Measurements from ENCODE around the gene AFAP1. TPM values are rescaled to one million over a fixed set of nuclear protein-coding genes. Genes with fewer than 3 reads are reported as not detected.

AFAP1 gene
- total RNA-seq, 1 experiment from 2014 or later: 42.1 TPM

GRCh38 chr4:7900334-7900909 lies 39.2 kb downstream of the AFAP1 start:
- H3K79me2 ChIP-seq (ENCODE audit: low read length): peaks cover 99% of the 10 kb centered on the region
- no peaks in the 10 kb centered on the region for H3K27me3 ChIP-seq (ENCODE audit: low read length)
- intact Hi-C loops (cut with micrococcal nuclease): no loop called here
- H2AFZ ChIP-seq (ENCODE audit: low read length): no peak overlapping the region
- no peak overlapping the region for H3K9ac ChIP-seq (ENCODE audit: low read length)
- no TSS peak for BruUV-seq (replicated peaks)
- peaks cover 43% of the 10 kb centered on the region; the same call in 1 of the 2 replicates for H4K20me1 ChIP-seq (ENCODE audit: low read length)
- ChIA-PET CTCF (no interaction called here), POLR2A (ENCODE audit: unreplicated experiment) (no interaction called here)
- H3F3A ChIP-seq (ENCODE audit: low read length, unreplicated experiment): no peaks in the 10 kb centered on the region
- H3K4me1 ChIP-seq (ENCODE audit: insufficient read depth, low read length): peaks cover 6% of the 10 kb centered on the region
- DNase-seq: no peak
- H3K27ac ChIP-seq (ENCODE audit: low read length): no peak overlapping the region
- H3K4me3 ChIP-seq (ENCODE audit: low read length): no peak overlapping the region
- H3K9me3 ChIP-seq (ENCODE audit: low read length): no peaks in the 10 kb centered on the region
- peaks cover 3% of the 10 kb centered on the region; the same call in 1 of the 2 replicates for H3K36me3 ChIP-seq (ENCODE audit: low read depth, low read length)
- ATAC-seq: peak; percentile 44; the same call in 1 of the 2 replicates
- H3K9me2 ChIP-seq (replicated peaks; ENCODE audit: low read length): no peaks in the 10 kb centered on the region
- no peak overlapping the region for H3K4me2 ChIP-seq (ENCODE audit: low read length)
- TF ChIP-seq EZH2 (IDR thresholded peaks at IDR 0.05; ENCODE audit: low read length, unreplicated experiment): no peak
- TF ChIP-seq EZH2phosphoT487 (IDR thresholded peaks at IDR 0.05; ENCODE audit: borderline replicate concordance, low read length): no peak
- TF ChIP-seq CTCF (conservative IDR thresholded peaks at IDR 0.05; ENCODE audit: low read depth, low read length): no peak

- Histone ChIP-seq H3K9me2 (replicated peaks; ENCODE audit: low read length) (no peaks in the 10 kb centered on the region), H3K27me3 (ENCODE audit: low read length) (no peaks in the 10 kb centered on the region), H3K4me1 (ENCODE audit: insufficient read depth, low read length) (no peaks in the 10 kb centered on the region; the same call in 1 of the 2 replicates), H2AFZ (ENCODE audit: low read length) (no peak overlapping the region), H4K20me1 (ENCODE audit: low read length) (peaks cover 32% of the 10 kb centered on the region; the same call in 1 of the 2 replicates), H3K27ac (ENCODE audit: low read length) (no peak overlapping the region), H3K4me2 (ENCODE audit: low read length) (no peak overlapping the region), H3K9ac (ENCODE audit: low read length) (no peak overlapping the region), H3K79me2 (ENCODE audit: low read length) (peaks cover 99% of the 10 kb centered on the region), H3F3A (ENCODE audit: low read length, unreplicated experiment) (no peaks in the 10 kb centered on the region), H3K4me3 (ENCODE audit: low read length) (no peak overlapping the region), H3K9me3 (ENCODE audit: low read length) (no peaks in the 10 kb centered on the region), H3K36me3 (ENCODE audit: low read depth, low read length) (peaks cover 7% of the 10 kb centered on the region)
- intact Hi-C loops (cut with micrococcal nuclease): no loop called here
- no TSS peak for BruUV-seq (replicated peaks)
- TF ChIP-seq CTCF (conservative IDR thresholded peaks at IDR 0.05; ENCODE audit: low read depth, low read length): no peak
- no peak for TF ChIP-seq EZH2 (IDR thresholded peaks at IDR 0.05; ENCODE audit: low read length, unreplicated experiment)
- no peak for TF ChIP-seq EZH2phosphoT487 (IDR thresholded peaks at IDR 0.05; ENCODE audit: borderline replicate concordance, low read length)
- ATAC-seq: no peak
- POLR2A ChIA-PET (ENCODE audit: unreplicated experiment): no interaction called here
- CTCF ChIA-PET: no interaction called here
- DNase-seq: no peak
Observed at GRCh38 chr4:7899184-7899869, 40.3 kb downstream of the AFAP1 start.

- ChIA-PET POLR2A (ENCODE audit: unreplicated experiment) (no interaction called here), CTCF (no interaction called here)
- H2AFZ ChIP-seq (ENCODE audit: low read length): no peak overlapping the region
- peaks cover 99% of the 10 kb centered on the region for H3K79me2 ChIP-seq (ENCODE audit: low read length)
- no peak overlapping the region for H3K4me2 ChIP-seq (ENCODE audit: low read length)
- DNase-seq (no peak), ATAC-seq (no peak)
- H3F3A ChIP-seq (ENCODE audit: low read length, unreplicated experiment): no peaks in the 10 kb centered on the region
- no peak for TF ChIP-seq EZH2 (IDR thresholded peaks at IDR 0.05; ENCODE audit: low read length, unreplicated experiment)
- TF ChIP-seq EZH2phosphoT487 (IDR thresholded peaks at IDR 0.05; ENCODE audit: borderline replicate concordance, low read length): no peak
- TF ChIP-seq CTCF (conservative IDR thresholded peaks at IDR 0.05; ENCODE audit: low read depth, low read length): no peak
- no peaks in the 10 kb centered on the region for H3K27me3 ChIP-seq (ENCODE audit: low read length)
- peaks cover 7% of the 10 kb centered on the region for H3K36me3 ChIP-seq (ENCODE audit: low read depth, low read length)
- H3K9ac ChIP-seq (ENCODE audit: low read length): no peak overlapping the region
- H3K27ac ChIP-seq (ENCODE audit: low read length): no peak overlapping the region
- H3K9me3 ChIP-seq (ENCODE audit: low read length): no peaks in the 10 kb centered on the region
- H3K9me2 ChIP-seq (replicated peaks; ENCODE audit: low read length): no peaks in the 10 kb centered on the region
- BruUV-seq (replicated peaks): no TSS peak
- intact Hi-C loops (cut with micrococcal nuclease): no loop called here
- no peak overlapping the region for H3K4me3 ChIP-seq (ENCODE audit: low read length)
- no peaks in the 10 kb centered on the region; the same call in 1 of the 2 replicates for H3K4me1 ChIP-seq (ENCODE audit: insufficient read depth, low read length)
- H4K20me1 ChIP-seq (ENCODE audit: low read length): peaks cover 26% of the 10 kb centered on the region; the same call in 1 of the 2 replicates
Observed at GRCh38 chr4:7898385-7898784, 41.3 kb downstream of the AFAP1 start.
